PC-9 (cell line): Measurements from ENCODE around the gene OR12D3. TPM values are rescaled to one million over a fixed set of nuclear protein-coding genes. Genes with fewer than 3 reads are reported as not detected.

ENCODE experiments used
- BruUV-seq: library from RNA; stranded (reverse); fragments of 400-500 nt; replicated peaks from 2 replicates; lab custom pipeline; 2021; lab: Mats Ljungman, UMichigan
- CTCF ChIA-PET: fragments of 300-600 bp; sonication (Branson Sonifier 250); formaldehyde crosslinking; loops from one replicate; lab custom pipeline; 2022; ENCODE audit warnings: antibody characterized with exemption; lab: Charles Lee
- POLR2A ChIA-PET: fragments of 300-600 bp; sonication (Branson Sonifier 250); formaldehyde crosslinking; loops from one replicate; lab custom pipeline; 2022; ENCODE audit warnings: antibody characterized with exemption; ENCODE audit not compliant: unreplicated experiment; lab: Charles Lee
- DNase-seq, 2 experiments: peaks; one replicate each; pipeline versions ENCODE4 v3.0.0 to v3.0.0-alpha.2; 2015 to 2022; ENCODE audit warnings: mixed read lengths in 1 of 2
- H2AFZ ChIP-seq: fragments of 200-600 bp; sonication (generic); 2 replicates; pipeline ENCODE4 v1.8.1; 2017; ENCODE audit warnings: antibody characterized with exemption
- H3F3A ChIP-seq: fragments of 200-600 bp; sonication (generic); 2 replicates; pipeline ENCODE4 v1.8.1; 2017; ENCODE audit warnings: antibody characterized with exemption, mild to moderate bottlenecking, low read depth; ENCODE audit not compliant: insufficient read depth
- H3K27ac ChIP-seq: fragments of 200-600 bp; sonication (generic); 2 replicates; pipeline ENCODE4 v1.6.1; 2016; ENCODE audit warnings: mixed run types
- H3K27me3 ChIP-seq: fragments of 200-600 bp; sonication (generic); 2 replicates; pipeline ENCODE4 v1.6.1; 2016; ENCODE audit warnings: low read depth, mixed run types; ENCODE audit not compliant: insufficient read depth
- H3K36me3 ChIP-seq: fragments of 200-600 bp; sonication (generic); 2 replicates; pipeline ENCODE4 v1.6.1; 2016; ENCODE audit warnings: low read depth, mixed run types
- H3K4me1 ChIP-seq: fragments of 200-600 bp; sonication (generic); replicated peaks from 2 replicates; pipeline ENCODE4 v1.6.1; 2016; ENCODE audit warnings: mixed run types; ENCODE audit not compliant: insufficient read depth
- H3K4me2 ChIP-seq: fragments of 200-600 bp; sonication (generic); 2 replicates; pipeline ENCODE4 v1.6.1; 2017; ENCODE audit warnings: mixed run types
- H3K4me3 ChIP-seq: fragments of 200-600 bp; sonication (generic); 2 replicates; pipeline ENCODE4 v1.6.1; 2016; ENCODE audit warnings: mixed run types
- H3K79me2 ChIP-seq: fragments of 200-600 bp; sonication (generic); 2 replicates; pipeline ENCODE4 v1.6.1; 2017; ENCODE audit warnings: low read depth, mixed run types
- H3K9me2 ChIP-seq: fragments of 200-600 bp; sonication (generic); 2 replicates; pipeline ENCODE4 v1.8.1; 2017; ENCODE audit warnings: mild to moderate bottlenecking; ENCODE audit not compliant: insufficient read depth
- H3K9me3 ChIP-seq: fragments of 200-600 bp; sonication (generic); 2 replicates; pipeline ENCODE4 v1.8.1; 2016; ENCODE audit warnings: low read depth; ENCODE audit not compliant: insufficient read depth
- H4K20me1 ChIP-seq: fragments of 200-600 bp; sonication (generic); 2 replicates; pipeline ENCODE4 v1.8.1; 2017; ENCODE audit not compliant: insufficient read depth
- CTCF ChIP-seq: fragments of 200-600 bp; sonication (generic); conservative IDR thresholded peaks from 2 replicates; pipeline ENCODE4 v1.6.1; 2017; ENCODE audit warnings: mixed run types, antibody characterized with exemption, mild to moderate bottlenecking, moderate library complexity
- EZH2 ChIP-seq: fragments of 200-600 bp; sonication (generic); IDR thresholded peaks from 2 replicates; pipeline ENCODE4 v1.8.0; 2017; ENCODE audit warnings: antibody characterized with exemption, low read depth
- intact Hi-C: fragments of 100-400 bp; cut with micrococcal nuclease; formaldehyde crosslinking; loops from one replicate; pipeline ENCODE4 v1.10.0; 2022; ENCODE audit not compliant: unreplicated experiment
- total RNA-seq: library from RNA; stranded (reverse); gene quantifications from 2 replicates; pipeline ENCODE4 v1.2.3, GENCODE V29; 2021

Gene OR12D3
- total RNA-seq, 1 experiment from 2014 or later, result not detected

- ChIA-PET POLR2A (no interaction called here), CTCF (no interaction called here)
- Histone ChIP-seq H3K27me3 (no peaks in the 10 kb centered on the region), H3K27ac (no peak overlapping the region), H3K4me2 (no peak overlapping the region), H3F3A (no peaks in the 10 kb centered on the region), H3K79me2 (no peaks in the 10 kb centered on the region), H3K9me2 (no peaks in the 10 kb centered on the region), H3K9me3 (no peaks in the 10 kb centered on the region), H4K20me1 (no peaks in the 10 kb centered on the region), H3K4me3 (no peak overlapping the region), H3K4me1 (no peaks in the 10 kb centered on the region), H2AFZ (no peak overlapping the region), H3K36me3 (no peaks in the 10 kb centered on the region)
- no TSS peak for BruUV-seq
- intact Hi-C loops, result no loop called here
- TF ChIP-seq CTCF (no peak), EZH2 (no peak)
- no peak for DNase-seq
Measured at GRCh38 chr6:29376003-29376402, 912 bp upstream of the OR12D3 start.

- DNase-seq, result no peak
- no peak within 1 kb of the TSS for H3K27ac ChIP-seq
- H3F3A ChIP-seq, result no peaks in the 10 kb centered on the region
- H3K79me2 ChIP-seq, result no peaks in the 10 kb centered on the region
- no peak within 1 kb of the TSS for H3K4me2 ChIP-seq
- CTCF ChIA-PET, result no interaction called here
- H3K4me3 ChIP-seq, result no peak within 1 kb of the TSS
- BruUV-seq, result no TSS peak
- no peaks in the 10 kb centered on the region for H3K9me2 ChIP-seq
- no peaks in the 10 kb centered on the region for H3K36me3 ChIP-seq
- H2AFZ ChIP-seq, result no peak within 1 kb of the TSS
- intact Hi-C loops, result no loop called here
- no peaks in the 10 kb centered on the region for H3K27me3 ChIP-seq
- H3K4me1 ChIP-seq, result no peaks in the 10 kb centered on the region
- H4K20me1 ChIP-seq, result 0 out of 2 replicates have a peak, but pooled peaks cover 4% of the 10 kb centered on the region
- H3K9me3 ChIP-seq, result no peaks in the 10 kb centered on the region
- no peak for TF ChIP-seq EZH2
- TF ChIP-seq CTCF, result no peak
- POLR2A ChIA-PET, result no interaction called here
Measured at GRCh38 chr6:29368765-29369164, 6.3 kb downstream of the OR12D3 start, which contains the start of gene OR5V1. OR5V1 (minus strand) TSS chr6:29368865; CDS start chr6:29356195, 12,670 bp downstream.

- Histone ChIP-seq H3K9me3 (no peaks in the 10 kb centered on the region), H3K4me3 (no peak overlapping the region), H3K4me1 (no peaks in the 10 kb centered on the region), H3F3A (no peaks in the 10 kb centered on the region), H3K27ac (no peak overlapping the region), H4K20me1 (no peaks in the 10 kb centered on the region), H3K4me2 (no peak overlapping the region), H3K36me3 (no peaks in the 10 kb centered on the region), H3K27me3 (no peaks in the 10 kb centered on the region; the same call in 1 of the 2 replicates), H2AFZ (no peak overlapping the region), H3K79me2 (no peaks in the 10 kb centered on the region), H3K9me2 (no peaks in the 10 kb centered on the region)
- no peak for TF ChIP-seq CTCF
- no peak for TF ChIP-seq EZH2
- ChIA-PET CTCF (no interaction called here), POLR2A (no interaction called here)
- intact Hi-C loops, result no loop called here
- no TSS peak for BruUV-seq
- DNase-seq, result no peak
Measured at GRCh38 chr6:29355603-29356002, 19.5 kb downstream of the OR12D3 start.
